GM12892 (cell line): ENCODE results near the gene TMPRSS9.

Source experiments
- POLR2A ChIP-seq: IDR thresholded peaks from 2 replicates; pipeline ENCODE4 v1.6.1; 2011; ENCODE audit warnings: low read depth, low read length, control low read depth
- POLR2AphosphoS5 ChIP-seq: IDR thresholded peaks from 2 replicates; pipeline ENCODE4 v1.6.1; 2011; ENCODE audit warnings: low read depth, low read length, control low read depth

DNA sequence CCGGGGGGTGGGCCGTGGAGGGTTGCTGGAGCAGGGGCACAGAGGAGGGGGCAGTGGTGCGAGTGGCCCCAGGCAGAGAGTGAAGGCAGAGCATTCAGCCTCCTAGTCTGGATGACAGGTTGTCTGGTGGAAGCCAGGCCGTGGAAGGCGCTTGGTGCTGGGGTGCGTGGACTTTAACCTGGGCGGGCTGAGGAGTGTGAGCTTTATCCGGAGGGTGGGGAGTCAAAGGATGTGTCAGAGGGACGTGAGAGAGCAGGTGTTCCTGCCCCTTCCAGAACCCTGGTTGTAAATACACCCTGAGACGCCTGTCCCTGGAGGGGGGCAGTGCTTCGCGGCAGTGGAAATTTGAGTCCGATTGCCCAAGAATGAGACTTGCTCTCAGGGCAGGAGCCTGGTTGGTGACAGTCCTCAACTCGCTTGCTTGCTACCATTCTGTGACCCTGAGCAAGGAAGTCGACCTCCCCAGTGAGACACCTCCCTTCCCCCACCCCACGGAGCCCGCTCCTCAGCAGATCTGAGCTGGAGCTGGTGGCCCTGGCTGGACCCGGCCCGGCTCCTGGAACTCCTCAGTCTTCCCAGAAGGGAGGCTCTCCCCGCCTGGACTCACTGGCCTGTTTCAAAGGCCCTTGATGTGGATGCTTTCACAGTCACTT, 29.3 kb upstream of the TMPRSS9 start:
- TF ChIP-seq POLR2A (no peak), POLR2AphosphoS5 (no peak)
